Fibroblast of the aortic adventitia (primary cell): Measurements from ENCODE around the gene IRAK1BP1. TPM values are rescaled to one million over a fixed set of nuclear protein-coding genes. Genes with fewer than 3 reads are reported as not detected.
A peak's percentile ranks its signal among the peaks of the same experiment; 100 is the strongest.
"Not testable (repeated sequence)": the region's sequence is repeated elsewhere in the genome, so short reads cannot be mapped to it uniquely, and the experiment has no call there.

ENCODE experiments used
- DNase-seq: peaks from one replicate; pipeline ENCODE4 v3.0.0-alpha.2; 2010; ENCODE audit warnings: low read depth
- H3K4me3 ChIP-seq: 2 replicates; pipeline ENCODE4 v1.5.1; 2011; ENCODE audit warnings: low read depth, mild to moderate bottlenecking, control low read depth, low read length, moderate library complexity
- CTCF ChIP-seq: IDR thresholded peaks from 2 replicates; pipeline ENCODE4 v1.5.1; 2011; ENCODE audit warnings: mild to moderate bottlenecking, low read length, control low read depth, inconsistent platforms; ENCODE audit not compliant: insufficient read depth
- total RNA-seq: library from RNA; depleted of rRNA; stranded (reverse); fragments of >200 nt; gene quantifications from 2 replicates; pipeline ENCODE4 v1.2.3, GENCODE V29; 2012; ENCODE audit warnings: low replicate concordance

IRAK1BP1 gene
- total RNA-seq, 1 donor = 7.9 TPM

GRCh38 chr6:78910591-78911171 is 43.3 kb downstream of the IRAK1BP1 start:
- peak; percentile 8 for DNase-seq
- H3K4me3 ChIP-seq = peak overlapping the region; percentile 67
- TF ChIP-seq CTCF = no peak

GRCh38 chr6:78911218-78911940 is 44.0 kb downstream of the IRAK1BP1 start:
- DNase-seq = peak; percentile 4
- no peak overlapping the region for H3K4me3 ChIP-seq
- TF ChIP-seq CTCF = no peak

GRCh38 chr6:78916411-78916810 is 49.1 kb downstream of the IRAK1BP1 start:
- H3K4me3 ChIP-seq = no peak overlapping the region
- no peak for DNase-seq
- TF ChIP-seq CTCF = no peak

- DNase-seq = no peak
- TF ChIP-seq CTCF = no peak
- H3K4me3 ChIP-seq = no peak overlapping the region
These were observed 50.4 kb downstream of the IRAK1BP1 start for GRCh38 chr6:78917788-78918187.

GRCh38 chr6:78921168-78921567 is 53.8 kb downstream of the IRAK1BP1 start:
- DNase-seq, H3K4me3 ChIP-seq: not testable (repeated sequence)

GRCh38 chr6:78925317-78925716 is 58.0 kb downstream of the IRAK1BP1 start:
- DNase-seq = no peak
- TF ChIP-seq CTCF = no peak
- no peak overlapping the region for H3K4me3 ChIP-seq

GRCh38 chr6:78935553-78935952 is 68.2 kb downstream of the IRAK1BP1 start:
- H3K4me3 ChIP-seq = no peak overlapping the region
- TF ChIP-seq CTCF = no peak
- DNase-seq = no peak
